Loucy (cell line): Measurements from ENCODE around the gene ASXL3.
A peak's percentile ranks its signal among the peaks of the same experiment; 100 is the strongest.

ENCODE experiments used
- H2AFZ ChIP-seq: fragments of 200-600 bp; sonication (generic); 2 replicates; pipeline ENCODE4 v1.6.0; 2016; ENCODE audit warnings: antibody characterized with exemption, mild to moderate bottlenecking, low read length, moderate library complexity
- H3F3A ChIP-seq: fragments of 200-600 bp; 2 replicates; pipeline ENCODE4 v1.6.0; 2016; ENCODE audit warnings: antibody characterized with exemption, low read depth, mild to moderate bottlenecking
- H3K27me3 ChIP-seq: fragments of 200-600 bp; sonication (generic); 2 replicates; pipeline ENCODE4 v1.6.1; 2014; ENCODE audit warnings: low read length, mild to moderate bottlenecking; ENCODE audit not compliant: insufficient read depth, poor library complexity, severe bottlenecking
- H3K36me3 ChIP-seq: fragments of 200-600 bp; sonication (generic); 2 replicates; pipeline ENCODE4 v1.6.1; 2016; ENCODE audit warnings: low read length; ENCODE audit not compliant: insufficient read depth
- H3K4me1 ChIP-seq: fragments of 200-600 bp; sonication (generic); 2 replicates; pipeline ENCODE4 v1.5.1; 2014; ENCODE audit warnings: low read length, mild to moderate bottlenecking; ENCODE audit not compliant: insufficient read depth, poor library complexity, severe bottlenecking
- H3K4me2 ChIP-seq: fragments of 200-600 bp; sonication (generic); 2 replicates; pipeline ENCODE4 v1.6.0; 2014; ENCODE audit warnings: antibody characterized with exemption, low read length, low read depth, mild to moderate bottlenecking; ENCODE audit not compliant: poor library complexity, severe bottlenecking
- H3K4me3 ChIP-seq: fragments of 200-600 bp; sonication (generic); 2 replicates; pipeline ENCODE4 v1.5.1; 2014; ENCODE audit warnings: low read length, mild to moderate bottlenecking, mixed read lengths; ENCODE audit not compliant: poor library complexity, severe bottlenecking
- H3K79me2 ChIP-seq: fragments of 200-600 bp; sonication (generic); 2 replicates; pipeline ENCODE4 v1.6.1; 2014; ENCODE audit warnings: low read length; ENCODE audit not compliant: insufficient read depth
- H3K9ac ChIP-seq: fragments of 200-600 bp; sonication (generic); 2 replicates; pipeline ENCODE4 v1.6.0; 2014; ENCODE audit warnings: mild to moderate bottlenecking, low read depth, low read length, moderate library complexity; ENCODE audit not compliant: poor library complexity, severe bottlenecking
- H3K9me2 ChIP-seq: fragments of 200-600 bp; sonication (generic); replicated peaks from 2 replicates; pipeline ENCODE4 v1.6.1; 2016; ENCODE audit warnings: low read depth, low read length, mixed read lengths
- H3K9me3 ChIP-seq: fragments of 200-600 bp; sonication (generic); 2 replicates; pipeline ENCODE4 v1.6.1; 2014; ENCODE audit warnings: mild to moderate bottlenecking, antibody characterized with exemption, low read length, low read depth; ENCODE audit not compliant: insufficient read depth
- H4K20me1 ChIP-seq: fragments of 200-600 bp; sonication (generic); 2 replicates; pipeline ENCODE4 v1.6.0; 2014; ENCODE audit warnings: antibody characterized with exemption, low read length, mild to moderate bottlenecking; ENCODE audit not compliant: insufficient read depth, poor library complexity, severe bottlenecking
- CTCF ChIP-seq: fragments of 200-600 bp; sonication (generic); conservative IDR thresholded peaks from 2 replicates; pipeline ENCODE4 v1.5.1; 2014; ENCODE audit warnings: mild to moderate bottlenecking, antibody characterized with exemption, low read length
- EZH2phosphoT487 ChIP-seq: fragments of 200-600 bp; IDR thresholded peaks from 2 replicates; pipeline ENCODE4 v1.6.1; 2018; ENCODE audit warnings: antibody characterized with exemption, mild to moderate bottlenecking, moderate library complexity, borderline replicate concordance

ASXL3 gene

DNA sequence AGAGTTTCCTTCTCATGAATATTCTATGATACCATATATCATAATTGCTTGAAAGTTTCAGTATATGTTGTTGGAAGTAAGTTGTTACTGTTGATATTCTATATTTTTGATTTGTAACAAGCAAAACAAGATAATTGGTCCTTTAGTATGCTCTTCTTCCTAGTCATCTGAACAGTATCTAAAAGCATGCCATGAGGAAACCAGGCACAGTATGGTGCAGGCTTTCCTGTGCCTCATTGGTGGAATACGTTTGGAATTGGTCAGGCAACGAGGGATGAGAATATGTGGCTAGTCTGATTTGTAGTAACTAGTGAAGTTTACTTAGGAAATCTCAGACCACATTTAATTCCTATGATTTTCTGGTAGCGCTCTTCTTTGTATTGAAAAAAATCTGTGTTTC, 22.8 kb downstream of the ASXL3 start:
- Histone ChIP-seq H3F3A (no peaks in the 10 kb centered on the region), H3K36me3 (no peaks in the 10 kb centered on the region), H3K27me3 (no peaks in the 10 kb centered on the region), H3K4me3 (no peak overlapping the region), H3K4me2 (no peak overlapping the region), H3K4me1 (peaks cover 10% of the 10 kb centered on the region), H3K9me2 (no peaks in the 10 kb centered on the region), H3K9ac (no peak overlapping the region), H3K9me3 (no peaks in the 10 kb centered on the region), H3K79me2 (no peaks in the 10 kb centered on the region), H2AFZ (peak overlapping the region; percentile 28; the same call in 1 of the 2 replicates), H4K20me1 (no peaks in the 10 kb centered on the region)
- TF ChIP-seq CTCF = no peak
- TF ChIP-seq EZH2phosphoT487 = no peak

- TF ChIP-seq CTCF (no peak), EZH2phosphoT487 (no peak)
- Histone ChIP-seq H3F3A (no peaks in the 10 kb centered on the region), H3K27me3 (no peaks in the 10 kb centered on the region), H4K20me1 (no peaks in the 10 kb centered on the region), H3K9me3 (no peaks in the 10 kb centered on the region), H3K9ac (no peak overlapping the region), H3K4me1 (peaks cover 10% of the 10 kb centered on the region), H3K4me2 (no peak overlapping the region), H3K9me2 (no peaks in the 10 kb centered on the region), H2AFZ (no peak overlapping the region), H3K4me3 (no peak overlapping the region), H3K79me2 (no peaks in the 10 kb centered on the region), H3K36me3 (no peaks in the 10 kb centered on the region)
Observed at GRCh38 chr18:33603454-33603853, 25.4 kb downstream of the ASXL3 start.

- TF ChIP-seq EZH2phosphoT487 (no peak), CTCF (no peak)
- no peak overlapping the region for H3K4me3 ChIP-seq
- peaks cover 10% of the 10 kb centered on the region for H3K4me1 ChIP-seq
- H4K20me1 ChIP-seq = no peaks in the 10 kb centered on the region
- no peaks in the 10 kb centered on the region for H3K36me3 ChIP-seq
- no peak overlapping the region for H3K4me2 ChIP-seq
- H3K9ac ChIP-seq = no peak overlapping the region
- H3F3A ChIP-seq = no peaks in the 10 kb centered on the region
- peak overlapping the region; percentile 50 for H2AFZ ChIP-seq
- H3K9me2 ChIP-seq = no peaks in the 10 kb centered on the region
- H3K79me2 ChIP-seq = no peaks in the 10 kb centered on the region
- H3K9me3 ChIP-seq = no peaks in the 10 kb centered on the region
- H3K27me3 ChIP-seq = no peaks in the 10 kb centered on the region
Observed at GRCh38 chr18:33605250-33605649, 27.2 kb downstream of the ASXL3 start.
